Measurements from ENCODE around the gene DAG1.

DNA sequence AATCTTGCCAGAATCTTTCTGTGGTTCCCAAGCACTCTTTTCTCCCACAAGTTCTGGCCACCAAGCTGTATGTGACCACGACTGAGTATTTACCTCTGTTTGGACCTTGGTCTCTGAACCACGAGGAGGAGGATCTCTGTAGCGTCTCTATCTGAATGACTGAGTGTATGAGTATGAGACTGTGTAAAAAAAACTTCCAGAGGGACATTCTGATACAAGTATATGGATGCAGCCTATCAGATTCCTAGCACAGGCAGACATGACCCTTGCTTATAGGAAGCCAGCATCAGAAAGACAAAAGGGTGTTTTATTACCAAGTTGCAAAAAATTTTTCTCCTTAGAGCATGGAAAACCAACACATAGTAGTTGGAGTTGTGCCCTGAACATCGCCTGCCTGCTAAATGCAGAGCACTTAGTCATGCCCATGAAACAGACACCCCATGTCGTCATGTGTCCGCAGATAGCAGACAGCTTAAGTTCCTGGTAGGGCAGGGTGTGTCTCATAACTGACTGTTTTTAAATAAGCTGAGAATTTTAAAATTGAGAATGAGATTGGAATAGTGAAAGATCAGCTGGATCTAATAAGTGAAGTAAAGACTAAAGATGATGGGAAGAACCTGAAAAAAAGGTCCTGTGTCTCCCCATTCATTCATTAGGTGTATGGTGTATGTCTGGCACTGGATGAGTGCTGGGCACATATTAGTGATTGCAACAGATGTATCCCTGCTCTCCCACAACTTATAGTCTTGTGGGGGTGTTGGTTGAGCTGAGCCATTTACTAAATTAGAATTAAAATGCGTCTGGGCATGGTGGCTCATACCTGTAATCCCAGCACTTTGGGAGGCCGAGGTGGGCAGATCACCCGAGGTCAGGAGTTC is 30.9 kb downstream of the DAG1 start:
- TF ChIP-seq, protein P1, sequence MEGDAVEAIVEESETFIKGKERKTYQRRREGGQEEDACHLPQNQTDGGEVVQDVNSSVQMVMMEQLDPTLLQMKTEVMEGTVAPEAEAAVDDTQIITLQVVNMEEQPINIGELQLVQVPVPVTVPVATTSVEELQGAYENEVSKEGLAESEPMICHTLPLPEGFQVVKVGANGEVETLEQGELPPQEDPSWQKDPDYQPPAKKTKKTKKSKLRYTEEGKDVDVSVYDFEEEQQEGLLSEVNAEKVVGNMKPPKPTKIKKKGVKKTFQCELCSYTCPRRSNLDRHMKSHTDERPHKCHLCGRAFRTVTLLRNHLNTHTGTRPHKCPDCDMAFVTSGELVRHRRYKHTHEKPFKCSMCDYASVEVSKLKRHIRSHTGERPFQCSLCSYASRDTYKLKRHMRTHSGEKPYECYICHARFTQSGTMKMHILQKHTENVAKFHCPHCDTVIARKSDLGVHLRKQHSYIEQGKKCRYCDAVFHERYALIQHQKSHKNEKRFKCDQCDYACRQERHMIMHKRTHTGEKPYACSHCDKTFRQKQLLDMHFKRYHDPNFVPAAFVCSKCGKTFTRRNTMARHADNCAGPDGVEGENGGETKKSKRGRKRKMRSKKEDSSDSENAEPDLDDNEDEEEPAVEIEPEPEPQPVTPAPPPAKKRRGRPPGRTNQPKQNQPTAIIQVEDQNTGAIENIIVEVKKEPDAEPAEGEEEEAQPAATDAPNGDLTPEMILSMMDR (optimal IDR thresholded peaks at IDR 0.05 in 1 of 3, IDR thresholded peaks at IDR 0.05 in 1 of 3, conservative IDR thresholded peaks at IDR 0.05 in 1 of 3; ENCODE audit: extremely low read depth in 1 of 3, insufficient read depth in 2 of 3, low read length in 3 of 3): no peak
- no peak for TF ChIP-seq EZH2 (IDR thresholded peaks at IDR 0.05; ENCODE audit: low read length)

All from keratinocyte (primary cell).